HepG2 (cell line): ENCODE measurements around the gene POGLUT2. TPM values are rescaled to one million over a fixed set of nuclear protein-coding genes. Genes with fewer than 3 reads are reported as not detected.

ENCODE experiments used
- CCAR2 ChIP-seq: fragments of 200-400 bp; formaldehyde crosslinking; optimal IDR thresholded peaks from 2 replicates; pipeline ENCODE3; 2018; ENCODE audit warnings: low read depth, mild to moderate bottlenecking, low read length, moderate library complexity
- ELF3 ChIP-seq: IDR thresholded peaks from 2 replicates; pipeline ENCODE4 v1.6.1; 2016; ENCODE audit warnings: missing genetic modification reagents, missing compliant biosample characterization
- KAT7 ChIP-seq: IDR thresholded peaks from 2 replicates; pipeline ENCODE4 v1.6.1; 2018; ENCODE audit warnings: borderline replicate concordance, missing compliant biosample characterization
- MBNL3 ChIP-seq: fragments of 250-450 bp; sonication (Bioruptor Pico); conservative IDR thresholded peaks from 2 replicates; pipeline ENCODE4 v1.8.0; 2022; ENCODE audit warnings: mild to moderate bottlenecking, inconsistent platforms
- NFIB ChIP-seq: sonication (generic); formaldehyde crosslinking; IDR thresholded peaks from 2 replicates; pipeline ENCODE4 v1.9.0; 2021; ENCODE audit warnings: missing genetic modification reagents, mild to moderate bottlenecking, borderline replicate concordance
- ZNF207 ChIP-seq: fragments of 450-650 bp; IDR thresholded peaks from 2 replicates; pipeline ENCODE4 v1.6.1; 2016; ENCODE audit warnings: antibody characterized with exemption, borderline replicate concordance
- ZNF549 ChIP-seq: sonication (generic); formaldehyde crosslinking; IDR thresholded peaks from 2 replicates; pipeline ENCODE4 v1.5.0; 2020; ENCODE audit warnings: missing genetic modification reagents
- ZNF558 ChIP-seq: sonication (generic); formaldehyde crosslinking; IDR thresholded peaks from 2 replicates; pipeline ENCODE4 v1.9.0; 2022; ENCODE audit warnings: mild to moderate bottlenecking, missing genetic modification reagents, borderline replicate concordance
- ZNF652 ChIP-seq: IDR thresholded peaks from 2 replicates; pipeline ENCODE4 v1.6.1; 2016; ENCODE audit warnings: low read depth, borderline replicate concordance
- polyA plus RNA-seq, 8 experiments: library from polyadenylated mRNA; depleted of rRNA in 3 of 8; stranded (reverse) in 7 of 8; unstranded in 1 of 8; fragments of >200 nt; fragmentation: Illumina TruSeq in 4 of 8; extraction: Trizol in 4 of 8; gene quantifications; 2 replicates each; pipeline versions ENCODE4 v1.2.1 to v1.2.3, GENCODE V29; 2011 to 2016; ENCODE audit warnings: low read depth in 4 of 8, missing spikeins in 1 of 8, mixed read lengths in 1 of 8; ENCODE audit not compliant: insufficient read depth in 1 of 8
- total RNA-seq, 5 experiments: library from RNA; depleted of rRNA; stranded (reverse); fragments of >200 nt; fragmentation: Illumina TruSeq; extraction: Trizol; gene quantifications; 2 replicates each; pipeline ENCODE4 v1.2.3, GENCODE V29; 2016; ENCODE audit warnings: low read depth in 1 of 5
- TF ChIP-seq, protein P1 (sequence below): sonication (generic); formaldehyde crosslinking; IDR thresholded peaks from 2 replicates; pipeline ENCODE4 v1.5.0; 2020; ENCODE audit warnings: mild to moderate bottlenecking, missing genetic modification reagents, borderline replicate concordance
- TF ChIP-seq, protein P2 (sequence below): sonication (generic); formaldehyde crosslinking; IDR thresholded peaks from 2 replicates; pipeline ENCODE4 v1.4.0; 2020; ENCODE audit warnings: missing genetic modification reagents
- TF ChIP-seq, protein P3 (sequence below): IDR thresholded peaks from 2 replicates; pipeline ENCODE4 v1.6.1; 2016; ENCODE audit warnings: low read depth, control low read depth
- TF ChIP-seq, protein P4 (sequence below): sonication (generic); formaldehyde crosslinking; IDR thresholded peaks from 2 replicates; pipeline ENCODE4 v1.4.0; 2020; ENCODE audit warnings: mild to moderate bottlenecking, missing genetic modification reagents

Gene POGLUT2
- total and polyA plus RNA-seq, 2 of the 13 experiments (the other 11 are each of a cell fraction or from before 2014, with no cell fraction given) = 18.0 to 26.1 TPM

DNA sequence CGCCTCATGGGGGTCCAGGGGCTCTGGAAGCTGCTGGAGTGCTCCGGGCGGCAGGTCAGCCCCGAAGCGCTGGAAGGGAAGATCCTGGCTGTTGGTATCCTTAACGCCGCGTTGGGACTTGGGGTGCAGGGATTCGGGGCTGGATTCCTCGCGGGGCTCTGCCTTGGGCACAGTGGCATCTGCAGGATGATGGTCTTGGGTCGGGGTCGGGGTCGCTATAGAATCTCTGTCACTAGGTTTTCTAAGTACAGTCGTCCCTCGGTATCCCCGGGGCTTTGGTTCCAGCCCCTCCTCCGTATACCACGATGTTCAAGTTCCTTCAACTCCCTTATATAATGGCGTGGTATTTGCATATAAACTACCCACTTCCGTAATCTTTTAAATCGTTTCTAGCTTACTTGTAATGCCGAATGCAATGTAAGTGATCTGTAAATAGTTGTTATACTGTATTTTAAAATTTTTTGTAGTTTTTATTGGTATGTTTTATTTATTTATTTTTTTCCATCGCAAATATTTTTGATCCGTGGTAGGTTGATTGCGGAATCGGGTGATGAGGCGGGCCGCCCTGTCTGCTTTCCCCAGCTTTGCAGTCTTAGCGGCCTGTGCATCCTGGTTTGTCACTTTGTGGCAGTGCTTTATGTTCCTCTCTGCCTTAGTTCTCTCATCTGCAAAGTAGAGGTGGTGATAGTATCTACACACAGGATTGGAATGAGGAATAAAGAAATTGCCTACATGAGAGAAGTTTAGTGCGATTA lies 47.7 kb upstream of the POGLUT2 start (continued):
- TF ChIP-seq CCAR2 = no peak
- no peak for TF ChIP-seq ZNF652 (CRISPR knock-in tag)
- TF ChIP-seq ZNF558 = no peak
- no peak for TF ChIP-seq NFIB (CRISPR knock-in tag)
- no peak for TF ChIP-seq ZNF207
- no peak for TF ChIP-seq ELF3 (CRISPR knock-in tag)
- TF ChIP-seq, protein P1, sequence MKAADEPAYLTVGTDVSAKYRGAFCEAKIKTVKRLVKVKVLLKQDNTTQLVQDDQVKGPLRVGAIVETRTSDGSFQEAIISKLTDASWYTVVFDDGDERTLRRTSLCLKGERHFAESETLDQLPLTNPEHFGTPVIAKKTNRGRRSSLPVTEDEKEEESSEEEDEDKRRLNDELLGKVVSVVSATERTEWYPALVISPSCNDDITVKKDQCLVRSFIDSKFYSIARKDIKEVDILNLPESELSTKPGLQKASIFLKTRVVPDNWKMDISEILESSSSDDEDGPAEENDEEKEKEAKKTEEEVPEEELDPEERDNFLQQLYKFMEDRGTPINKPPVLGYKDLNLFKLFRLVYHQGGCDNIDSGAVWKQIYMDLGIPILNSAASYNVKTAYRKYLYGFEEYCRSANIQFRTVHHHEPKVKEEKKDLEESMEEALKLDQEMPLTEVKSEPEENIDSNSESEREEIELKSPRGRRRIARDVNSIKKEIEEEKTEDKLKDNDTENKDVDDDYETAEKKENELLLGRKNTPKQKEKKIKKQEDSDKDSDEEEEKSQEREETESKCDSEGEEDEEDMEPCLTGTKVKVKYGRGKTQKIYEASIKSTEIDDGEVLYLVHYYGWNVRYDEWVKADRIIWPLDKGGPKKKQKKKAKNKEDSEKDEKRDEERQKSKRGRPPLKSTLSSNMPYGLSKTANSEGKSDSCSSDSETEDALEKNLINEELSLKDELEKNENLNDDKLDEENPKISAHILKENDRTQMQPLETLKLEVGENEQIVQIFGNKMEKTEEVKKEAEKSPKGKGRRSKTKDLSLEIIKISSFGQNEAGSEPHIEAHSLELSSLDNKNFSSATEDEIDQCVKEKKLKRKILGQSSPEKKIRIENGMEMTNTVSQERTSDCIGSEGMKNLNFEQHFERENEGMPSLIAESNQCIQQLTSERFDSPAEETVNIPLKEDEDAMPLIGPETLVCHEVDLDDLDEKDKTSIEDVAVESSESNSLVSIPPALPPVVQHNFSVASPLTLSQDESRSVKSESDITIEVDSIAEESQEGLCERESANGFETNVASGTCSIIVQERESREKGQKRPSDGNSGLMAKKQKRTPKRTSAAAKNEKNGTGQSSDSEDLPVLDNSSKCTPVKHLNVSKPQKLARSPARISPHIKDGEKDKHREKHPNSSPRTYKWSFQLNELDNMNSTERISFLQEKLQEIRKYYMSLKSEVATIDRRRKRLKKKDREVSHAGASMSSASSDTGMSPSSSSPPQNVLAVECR (CRISPR knock-in tag) = no peak
- TF ChIP-seq ZNF549 (CRISPR knock-in tag) = no peak
- TF ChIP-seq, protein P2, sequence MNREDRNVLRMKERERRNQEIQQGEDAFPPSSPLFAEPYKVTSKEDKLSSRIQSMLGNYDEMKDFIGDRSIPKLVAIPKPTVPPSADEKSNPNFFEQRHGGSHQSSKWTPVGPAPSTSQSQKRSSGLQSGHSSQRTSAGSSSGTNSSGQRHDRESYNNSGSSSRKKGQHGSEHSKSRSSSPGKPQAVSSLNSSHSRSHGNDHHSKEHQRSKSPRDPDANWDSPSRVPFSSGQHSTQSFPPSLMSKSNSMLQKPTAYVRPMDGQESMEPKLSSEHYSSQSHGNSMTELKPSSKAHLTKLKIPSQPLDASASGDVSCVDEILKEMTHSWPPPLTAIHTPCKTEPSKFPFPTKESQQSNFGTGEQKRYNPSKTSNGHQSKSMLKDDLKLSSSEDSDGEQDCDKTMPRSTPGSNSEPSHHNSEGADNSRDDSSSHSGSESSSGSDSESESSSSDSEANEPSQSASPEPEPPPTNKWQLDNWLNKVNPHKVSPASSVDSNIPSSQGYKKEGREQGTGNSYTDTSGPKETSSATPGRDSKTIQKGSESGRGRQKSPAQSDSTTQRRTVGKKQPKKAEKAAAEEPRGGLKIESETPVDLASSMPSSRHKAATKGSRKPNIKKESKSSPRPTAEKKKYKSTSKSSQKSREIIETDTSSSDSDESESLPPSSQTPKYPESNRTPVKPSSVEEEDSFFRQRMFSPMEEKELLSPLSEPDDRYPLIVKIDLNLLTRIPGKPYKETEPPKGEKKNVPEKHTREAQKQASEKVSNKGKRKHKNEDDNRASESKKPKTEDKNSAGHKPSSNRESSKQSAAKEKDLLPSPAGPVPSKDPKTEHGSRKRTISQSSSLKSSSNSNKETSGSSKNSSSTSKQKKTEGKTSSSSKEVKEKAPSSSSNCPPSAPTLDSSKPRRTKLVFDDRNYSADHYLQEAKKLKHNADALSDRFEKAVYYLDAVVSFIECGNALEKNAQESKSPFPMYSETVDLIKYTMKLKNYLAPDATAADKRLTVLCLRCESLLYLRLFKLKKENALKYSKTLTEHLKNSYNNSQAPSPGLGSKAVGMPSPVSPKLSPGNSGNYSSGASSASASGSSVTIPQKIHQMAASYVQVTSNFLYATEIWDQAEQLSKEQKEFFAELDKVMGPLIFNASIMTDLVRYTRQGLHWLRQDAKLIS (CRISPR knock-in tag) = no peak
- no peak for TF ChIP-seq MBNL3 (CRISPR knock-in tag)
- TF ChIP-seq, protein P3, sequence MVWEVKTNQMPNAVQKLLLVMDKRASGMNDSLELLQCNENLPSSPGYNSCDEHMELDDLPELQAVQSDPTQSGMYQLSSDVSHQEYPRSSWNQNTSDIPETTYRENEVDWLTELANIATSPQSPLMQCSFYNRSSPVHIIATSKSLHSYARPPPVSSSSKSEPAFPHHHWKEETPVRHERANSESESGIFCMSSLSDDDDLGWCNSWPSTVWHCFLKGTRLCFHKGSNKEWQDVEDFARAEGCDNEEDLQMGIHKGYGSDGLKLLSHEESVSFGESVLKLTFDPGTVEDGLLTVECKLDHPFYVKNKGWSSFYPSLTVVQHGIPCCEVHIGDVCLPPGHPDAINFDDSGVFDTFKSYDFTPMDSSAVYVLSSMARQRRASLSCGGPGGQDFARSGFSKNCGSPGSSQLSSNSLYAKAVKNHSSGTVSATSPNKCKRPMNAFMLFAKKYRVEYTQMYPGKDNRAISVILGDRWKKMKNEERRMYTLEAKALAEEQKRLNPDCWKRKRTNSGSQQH (CRISPR knock-in tag) = no peak
- TF ChIP-seq, protein P4, sequence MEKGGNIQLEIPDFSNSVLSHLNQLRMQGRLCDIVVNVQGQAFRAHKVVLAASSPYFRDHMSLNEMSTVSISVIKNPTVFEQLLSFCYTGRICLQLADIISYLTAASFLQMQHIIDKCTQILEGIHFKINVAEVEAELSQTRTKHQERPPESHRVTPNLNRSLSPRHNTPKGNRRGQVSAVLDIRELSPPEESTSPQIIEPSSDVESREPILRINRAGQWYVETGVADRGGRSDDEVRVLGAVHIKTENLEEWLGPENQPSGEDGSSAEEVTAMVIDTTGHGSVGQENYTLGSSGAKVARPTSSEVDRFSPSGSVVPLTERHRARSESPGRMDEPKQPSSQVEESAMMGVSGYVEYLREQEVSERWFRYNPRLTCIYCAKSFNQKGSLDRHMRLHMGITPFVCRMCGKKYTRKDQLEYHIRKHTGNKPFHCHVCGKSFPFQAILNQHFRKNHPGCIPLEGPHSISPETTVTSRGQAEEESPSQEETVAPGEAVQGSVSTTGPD (CRISPR knock-in tag) = no peak
- no peak for TF ChIP-seq KAT7 (CRISPR knock-in tag)
